Stimulated activated CD8-positive, alpha-beta memory T cell treated with anti-CD3 and anti-CD28 coated beads, Interleukin-2, amount 100 ng/mL, for 1 hour (primary cell): ENCODE results near the gene TRERF1.
"Not testable (repeated sequence)": the region's sequence is repeated elsewhere in the genome, so short reads cannot be mapped to it uniquely, and the experiment has no call there.

ENCODE experiments used
- DNase-seq, 2 donors: peaks; one replicate each; pipeline ENCODE4 v3.0.0-alpha.2; 2020; ENCODE audit warnings: low read depth in 2 of 2

Gene TRERF1

GRCh38 chr6:42221546-42221945 is 230.2 kb downstream of the TRERF1 start:
- DNase-seq, result no peak

DNA sequence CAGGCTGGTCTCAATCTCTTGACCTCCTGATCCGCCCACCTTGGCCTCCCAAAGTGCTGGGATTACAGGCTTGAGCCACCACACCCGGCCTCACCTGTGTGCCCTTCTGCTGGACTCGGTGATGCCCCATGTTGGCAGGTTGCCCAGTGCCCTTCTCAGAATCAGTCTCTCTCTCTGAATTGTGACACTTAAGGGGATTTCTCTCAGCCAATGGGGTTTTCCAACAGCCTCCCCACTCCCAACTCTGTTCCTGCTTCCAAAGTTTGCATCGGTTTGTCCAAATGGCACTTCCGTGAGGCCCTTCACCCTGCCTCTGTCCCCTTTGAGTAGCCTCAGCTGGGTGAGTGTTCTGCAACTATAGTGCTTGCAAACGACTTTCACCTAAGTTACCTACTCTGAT is 230.9 kb downstream of the TRERF1 start:
- DNase-seq, result no peak

DNA sequence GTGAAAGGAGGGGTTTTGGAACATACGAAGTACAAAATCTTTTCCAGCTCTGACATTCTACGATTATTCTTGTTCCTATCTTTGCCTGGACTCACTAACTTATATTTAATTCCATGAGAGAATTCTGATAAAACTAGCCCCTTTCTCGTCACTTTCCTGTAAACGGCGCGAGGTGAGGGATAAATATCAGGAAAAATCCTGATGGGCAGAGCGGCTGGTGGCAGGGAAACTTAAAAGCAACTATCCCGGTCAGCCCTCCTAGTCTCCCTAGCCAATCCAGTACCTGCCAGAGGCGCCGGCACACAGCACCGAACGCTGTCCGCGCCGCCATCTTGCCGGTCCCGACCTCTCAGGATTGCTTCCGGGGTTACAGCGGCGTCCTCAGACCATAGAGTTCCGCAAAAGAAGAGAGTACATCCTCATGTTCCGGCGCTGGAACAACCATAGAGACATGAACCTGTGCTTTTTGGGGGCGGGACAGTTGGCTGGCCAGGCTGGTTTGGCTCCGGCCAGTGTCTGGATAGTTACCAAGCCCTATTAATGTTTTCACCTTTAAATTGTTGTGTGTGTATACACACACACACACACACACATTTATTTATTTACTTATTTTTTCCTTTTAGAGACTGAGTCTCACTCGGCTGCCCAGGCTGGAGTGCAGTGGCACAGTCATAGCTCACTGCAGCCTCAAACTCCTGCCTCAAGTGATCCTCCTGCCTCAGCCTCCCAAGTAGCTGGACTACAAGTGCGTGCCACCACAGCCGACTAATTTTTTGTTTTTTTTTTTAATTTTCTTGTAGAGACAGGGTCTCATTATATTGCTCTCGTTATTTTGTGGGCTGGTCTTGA is 234.0 kb downstream of the TRERF1 start, which contains the start of gene MRPS10:
MRPS10 (minus strand) TSS at position 343 of the 849 bp plus-strand sequence; CDS start at position 331, 12 bp downstream.
- DNase-seq, result peak; percentile 73 to 79

DNA sequence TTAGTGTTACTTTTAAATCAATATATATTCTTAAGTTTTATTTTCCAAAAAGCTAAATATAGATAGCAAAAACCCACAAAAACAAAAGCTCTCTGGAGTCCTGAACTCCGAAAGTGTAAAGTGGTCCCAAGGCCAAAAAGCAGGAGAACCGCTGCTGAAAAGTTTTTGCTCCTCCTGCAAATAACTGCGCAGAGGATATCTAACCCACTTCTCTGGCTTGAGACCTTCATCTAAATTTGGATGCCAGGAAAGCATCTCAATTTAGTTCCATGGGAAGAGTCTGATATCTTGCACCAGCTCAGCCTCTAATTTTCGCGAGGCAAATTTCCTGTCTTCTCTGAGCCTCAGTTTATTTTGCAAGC is 234.6 kb downstream of the TRERF1 start:
- no peak for DNase-seq

GRCh38 chr6:42216495-42216894 is 235.2 kb downstream of the TRERF1 start:
- not testable (repeated sequence) for DNase-seq

DNA sequence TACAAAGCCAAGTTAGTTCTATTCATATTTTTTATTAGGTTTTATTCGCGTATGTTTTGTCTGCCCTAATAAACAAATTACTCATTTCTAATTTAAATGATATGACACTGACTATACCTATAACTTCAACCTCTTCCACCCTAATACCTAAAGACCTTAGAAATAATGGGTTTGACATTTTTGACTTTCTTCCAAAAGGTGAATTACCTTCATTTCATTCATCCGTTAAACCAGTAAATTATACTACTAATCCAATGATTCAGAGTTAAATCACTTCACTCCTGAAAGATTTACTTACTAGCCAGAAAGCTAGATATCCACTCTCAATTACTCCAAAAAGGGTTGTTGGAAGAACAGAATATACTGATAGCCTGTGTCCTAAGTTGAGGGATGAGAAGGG is 239.3 kb downstream of the TRERF1 start:
- no peak for DNase-seq

DNA sequence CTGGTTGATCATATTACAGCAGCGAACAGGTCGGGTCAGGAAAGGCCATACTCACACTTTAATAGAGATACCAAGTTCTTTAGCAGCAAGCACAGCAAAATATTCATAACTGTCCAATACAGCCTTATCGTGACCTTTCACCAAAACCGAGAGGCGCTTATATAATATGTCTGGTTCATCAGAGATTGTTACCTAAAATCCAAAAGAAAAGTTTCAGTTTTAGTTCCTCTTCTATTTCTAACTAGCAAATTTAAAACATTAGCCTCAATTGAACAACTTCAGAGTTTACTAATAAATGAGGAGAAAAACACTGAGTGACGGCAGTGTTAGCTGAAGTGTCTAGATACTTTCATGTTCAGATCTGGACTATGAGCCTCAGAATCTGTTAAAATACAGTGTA is 240.0 kb downstream of the TRERF1 start:
- DNase-seq, result no peak

GRCh38 chr6:42210551-42210950 is 241.2 kb downstream of the TRERF1 start:
- DNase-seq, result no peak

DNA sequence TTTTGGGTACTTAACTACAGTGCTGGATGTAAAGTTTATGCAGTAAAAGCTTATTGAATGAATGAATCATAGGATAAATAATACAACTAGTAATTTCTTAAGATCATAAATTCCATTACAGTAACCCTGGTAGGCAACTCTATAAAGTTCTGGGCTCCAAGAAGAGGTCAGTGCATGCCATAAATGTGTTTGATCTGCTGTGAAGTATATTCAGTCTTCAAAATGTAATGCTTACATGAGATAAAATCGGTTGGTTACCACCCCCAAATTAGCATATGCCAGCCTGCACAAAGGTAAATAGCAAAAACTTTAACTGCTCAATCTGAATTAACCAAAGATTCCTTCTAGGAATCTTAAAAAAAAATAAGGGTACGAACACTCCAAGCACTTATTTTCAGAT is 244.2 kb downstream of the TRERF1 start:
- DNase-seq, result not testable (repeated sequence)

- no peak for DNase-seq
These were observed 246.9 kb downstream of the TRERF1 start for GRCh38 chr6:42204768-42205282.

DNA sequence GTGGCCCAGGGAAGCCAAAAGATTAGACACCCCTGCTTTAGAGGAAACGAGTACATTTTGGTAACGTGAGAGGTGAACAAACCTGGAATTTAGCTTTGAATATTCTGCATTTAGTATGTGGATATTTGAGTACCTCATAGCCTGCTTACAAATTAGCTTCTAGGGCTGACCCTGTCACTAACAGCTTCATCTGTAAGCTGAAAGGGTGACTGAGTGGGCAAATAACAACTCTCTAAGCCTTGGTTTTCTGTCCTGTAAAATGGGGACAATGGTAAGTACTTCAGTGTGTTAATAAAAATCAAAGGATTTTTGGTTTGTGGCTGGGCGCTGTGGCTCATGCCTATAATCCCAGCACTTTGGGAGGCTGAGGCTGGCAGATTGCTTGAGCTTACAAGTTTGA is 248.5 kb downstream of the TRERF1 start:
- DNase-seq, result no peak

- not testable (repeated sequence) for DNase-seq
These were observed 249.4 kb downstream of the TRERF1 start for GRCh38 chr6:42202131-42202915.

- DNase-seq, result no peak
These were observed 250.3 kb downstream of the TRERF1 start for GRCh38 chr6:42201382-42201781.

DNA sequence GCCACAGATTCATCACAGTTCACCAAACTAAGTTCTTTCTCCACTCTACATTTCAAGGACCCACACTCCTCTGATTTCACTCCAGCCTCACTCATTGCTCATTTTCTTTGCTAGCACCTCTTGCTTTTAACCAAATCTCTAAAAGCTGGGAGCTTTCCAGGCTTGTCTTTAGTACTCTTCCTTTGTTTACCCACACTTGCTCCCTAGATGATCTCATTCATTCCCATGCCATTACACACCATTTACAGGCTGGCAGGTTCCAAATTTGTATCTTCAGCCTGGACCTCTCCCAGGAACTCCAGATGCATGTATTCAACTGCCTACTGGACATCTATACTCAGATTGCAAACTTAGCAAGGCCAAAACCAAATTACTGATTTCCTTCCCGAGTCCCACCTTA is 251.7 kb downstream of the TRERF1 start:
- no peak for DNase-seq

DNA sequence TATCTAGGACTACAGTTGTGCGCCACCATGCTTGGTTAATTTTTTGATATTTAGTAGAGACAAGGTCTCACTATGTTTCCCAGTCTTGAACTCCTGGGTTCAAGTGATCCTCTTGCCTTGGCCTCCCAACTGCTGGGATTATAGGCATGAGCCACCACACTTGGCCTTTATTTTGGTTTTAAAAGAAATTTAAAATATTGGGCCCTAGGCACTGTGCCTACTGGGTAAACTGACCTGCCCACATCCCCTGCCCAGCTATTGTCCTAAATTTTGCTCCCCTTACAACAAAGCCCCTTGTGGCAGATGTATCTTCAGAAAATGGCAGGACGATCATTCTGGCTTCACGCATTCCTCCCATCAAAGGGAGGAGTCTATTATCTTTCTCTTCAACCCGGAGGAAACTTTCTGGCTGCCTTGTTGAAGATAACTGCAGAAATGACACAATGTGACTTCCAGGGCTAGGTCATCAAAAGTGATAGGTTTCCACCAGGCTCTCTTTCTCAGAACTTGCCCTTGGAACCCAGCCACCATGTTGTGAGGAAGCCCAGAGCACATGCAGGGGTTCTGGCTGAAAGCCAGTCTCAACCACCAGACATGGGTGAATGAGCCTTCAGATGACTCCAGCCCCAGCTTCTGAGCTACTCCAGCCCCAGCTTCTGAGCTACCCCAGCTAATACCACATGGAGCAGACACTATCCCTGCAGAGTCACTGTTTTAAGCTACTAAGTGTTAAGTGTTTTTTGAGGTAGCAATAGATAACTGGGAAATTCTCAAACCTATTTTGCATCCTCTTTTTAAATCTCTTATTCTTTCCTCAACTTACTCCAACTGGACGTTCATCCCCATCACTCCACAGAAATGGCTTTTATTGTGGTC is 252.4 kb downstream of the TRERF1 start:
- no peak for DNase-seq

GRCh38 chr6:42197555-42198362 is 254.0 kb downstream of the TRERF1 start:
- DNase-seq, result no peak

- no peak for DNase-seq
These were observed 256.3 kb downstream of the TRERF1 start for GRCh38 chr6:42195415-42195814.

GRCh38 chr6:42194056-42194455 is 257.7 kb downstream of the TRERF1 start:
- DNase-seq, result no peak

DNA sequence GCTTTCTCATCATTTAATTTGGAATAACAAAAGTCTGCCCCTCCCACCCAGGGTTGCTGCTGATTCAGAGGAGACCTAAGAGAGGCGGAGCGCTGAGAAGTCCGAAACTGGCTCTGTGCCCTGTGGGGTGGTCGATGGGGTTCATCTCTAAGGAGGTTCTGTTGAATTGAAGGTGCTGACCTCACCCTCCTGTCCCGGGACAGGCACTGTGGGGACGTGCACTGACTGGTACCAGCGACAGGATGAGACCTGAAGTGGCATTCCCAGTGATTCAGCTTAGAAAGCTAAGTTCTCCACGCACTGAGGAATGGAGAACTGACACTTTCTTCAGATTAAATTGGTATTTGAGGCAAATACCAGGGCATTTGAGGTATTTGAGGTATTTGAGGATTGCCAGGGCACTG is 258.2 kb downstream of the TRERF1 start:
- no peak for DNase-seq

DNA sequence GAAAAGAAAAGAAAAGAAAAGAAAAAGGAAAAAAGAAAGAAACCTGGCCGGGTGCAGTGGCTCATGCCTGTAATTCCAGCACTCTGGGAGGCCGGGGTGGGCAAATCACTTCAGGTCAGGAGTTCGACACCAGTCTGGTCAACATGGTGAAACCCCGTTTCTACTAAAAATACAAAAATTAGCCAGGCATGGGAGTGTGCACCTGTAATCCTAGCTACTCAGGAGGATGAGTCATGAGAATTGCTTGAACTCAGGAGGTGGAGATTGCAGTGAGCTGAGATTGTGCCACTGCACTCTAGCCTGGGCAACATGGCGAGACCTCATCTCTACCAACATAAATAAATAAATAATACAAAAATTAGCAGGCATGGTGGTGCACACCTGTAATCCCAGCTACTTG is 259.3 kb downstream of the TRERF1 start:
- not testable (repeated sequence) for DNase-seq
